K562 (cell line): Measurements from ENCODE around the gene MED13L. TPM values are rescaled to one million over a fixed set of nuclear protein-coding genes. Genes with fewer than 3 reads are reported as not detected.

Experiments
- RBBP5 ChIP-seq: fragments of 200-600 bp; sonication (generic); IDR thresholded peaks from 2 replicates; pipeline ENCODE4 v1.6.1; 2012; ENCODE audit warnings: borderline replicate concordance, mild to moderate bottlenecking, low read length, control low read depth, inconsistent platforms; ENCODE audit not compliant: insufficient read depth, poor library complexity, severe bottlenecking
- WHSC1 ChIP-seq: IDR thresholded peaks from one replicate; pipeline ENCODE4 v1.6.1; 2012; ENCODE audit warnings: low read length, control low read depth, inconsistent platforms
- ZNF431 ChIP-seq: sonication (generic); formaldehyde crosslinking; IDR thresholded peaks from 2 replicates; pipeline ENCODE4 v1.8.0; 2022; ENCODE audit warnings: mild to moderate bottlenecking, missing genetic modification reagents
- polyA plus RNA-seq, 8 experiments: library from polyadenylated mRNA; depleted of rRNA in 4 of 8; stranded (reverse) in 5 of 8; unstranded in 3 of 8; fragments of >200 nt; fragmentation: Nextera tagmentation in 2 of 8; fragmentation: Illumina TruSeq in 1 of 8; extraction: Ambion mirVana in 2 of 8; extraction: Trizol in 1 of 8; gene quantifications; 2 replicates each; pipeline versions ENCODE4 v1.2.1 to v1.2.3, GENCODE V29; 2011 to 2014; ENCODE audit warnings: inconsistent platforms in 1 of 8, missing spikeins in 1 of 8
- total RNA-seq, 7 experiments: library from RNA; depleted of rRNA in 6 of 7; stranded (reverse); fragments of >200 nt in 6 of 7; fragmentation: Illumina TruSeq in 2 of 7; extraction: Trizol in 2 of 7; gene quantifications; 2 replicates each; pipeline versions ENCODE4 v1.2.1 to v1.2.3, GENCODE V29; 2011 to 2021; ENCODE audit warnings: low replicate concordance in 1 of 7
- TF ChIP-seq, protein P1 (sequence below): sonication (generic); formaldehyde crosslinking; IDR thresholded peaks from 2 replicates; pipeline ENCODE4 v1.8.0; 2022; ENCODE audit warnings: mild to moderate bottlenecking, missing genetic modification reagents
- TF ChIP-seq, protein P2 (sequence below): fragments of 250-450 bp; sonication (Bioruptor Pico); IDR thresholded peaks from 2 replicates; pipeline ENCODE4 v1.4.0; 2020; ENCODE audit warnings: mild to moderate bottlenecking, moderate library complexity, borderline replicate concordance
- TF ChIP-seq, protein P3 (sequence below): fragments of 450-650 bp; IDR thresholded peaks from 2 replicates; pipeline ENCODE4 v1.6.1; 2017; ENCODE audit warnings: mild to moderate bottlenecking, moderate library complexity
- TF ChIP-seq, protein P4 (sequence below): fragments of 450-650 bp; IDR thresholded peaks from 2 replicates; pipeline ENCODE4 v1.6.1; 2016; ENCODE audit warnings: low read depth

Gene MED13L
- total and polyA plus RNA-seq, 9 of the 15 experiments (the other 6 are each of a cell fraction or from before 2014, with no cell fraction given), result 13.4 to 90.3 (median 36.9) TPM

DNA sequence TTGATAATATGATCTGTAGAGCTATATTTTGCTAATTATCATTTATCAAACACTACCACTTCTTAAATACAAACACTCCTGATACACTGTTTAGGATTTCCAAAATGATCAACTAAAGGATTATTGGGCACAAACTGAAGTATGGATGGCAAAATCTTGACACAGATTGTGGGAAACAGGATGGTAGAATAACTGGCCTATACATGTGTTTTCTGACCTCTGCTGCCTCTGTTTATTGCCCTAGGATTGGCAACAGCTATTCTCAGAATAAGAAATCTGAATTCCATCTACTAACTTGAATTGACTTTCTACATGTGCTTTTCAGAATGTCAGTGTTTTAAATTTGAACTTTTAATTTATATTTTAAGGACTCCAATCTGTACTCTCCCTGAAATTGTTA, 209.1 kb downstream of the MED13L start (continued):
- TF ChIP-seq, protein P1, sequence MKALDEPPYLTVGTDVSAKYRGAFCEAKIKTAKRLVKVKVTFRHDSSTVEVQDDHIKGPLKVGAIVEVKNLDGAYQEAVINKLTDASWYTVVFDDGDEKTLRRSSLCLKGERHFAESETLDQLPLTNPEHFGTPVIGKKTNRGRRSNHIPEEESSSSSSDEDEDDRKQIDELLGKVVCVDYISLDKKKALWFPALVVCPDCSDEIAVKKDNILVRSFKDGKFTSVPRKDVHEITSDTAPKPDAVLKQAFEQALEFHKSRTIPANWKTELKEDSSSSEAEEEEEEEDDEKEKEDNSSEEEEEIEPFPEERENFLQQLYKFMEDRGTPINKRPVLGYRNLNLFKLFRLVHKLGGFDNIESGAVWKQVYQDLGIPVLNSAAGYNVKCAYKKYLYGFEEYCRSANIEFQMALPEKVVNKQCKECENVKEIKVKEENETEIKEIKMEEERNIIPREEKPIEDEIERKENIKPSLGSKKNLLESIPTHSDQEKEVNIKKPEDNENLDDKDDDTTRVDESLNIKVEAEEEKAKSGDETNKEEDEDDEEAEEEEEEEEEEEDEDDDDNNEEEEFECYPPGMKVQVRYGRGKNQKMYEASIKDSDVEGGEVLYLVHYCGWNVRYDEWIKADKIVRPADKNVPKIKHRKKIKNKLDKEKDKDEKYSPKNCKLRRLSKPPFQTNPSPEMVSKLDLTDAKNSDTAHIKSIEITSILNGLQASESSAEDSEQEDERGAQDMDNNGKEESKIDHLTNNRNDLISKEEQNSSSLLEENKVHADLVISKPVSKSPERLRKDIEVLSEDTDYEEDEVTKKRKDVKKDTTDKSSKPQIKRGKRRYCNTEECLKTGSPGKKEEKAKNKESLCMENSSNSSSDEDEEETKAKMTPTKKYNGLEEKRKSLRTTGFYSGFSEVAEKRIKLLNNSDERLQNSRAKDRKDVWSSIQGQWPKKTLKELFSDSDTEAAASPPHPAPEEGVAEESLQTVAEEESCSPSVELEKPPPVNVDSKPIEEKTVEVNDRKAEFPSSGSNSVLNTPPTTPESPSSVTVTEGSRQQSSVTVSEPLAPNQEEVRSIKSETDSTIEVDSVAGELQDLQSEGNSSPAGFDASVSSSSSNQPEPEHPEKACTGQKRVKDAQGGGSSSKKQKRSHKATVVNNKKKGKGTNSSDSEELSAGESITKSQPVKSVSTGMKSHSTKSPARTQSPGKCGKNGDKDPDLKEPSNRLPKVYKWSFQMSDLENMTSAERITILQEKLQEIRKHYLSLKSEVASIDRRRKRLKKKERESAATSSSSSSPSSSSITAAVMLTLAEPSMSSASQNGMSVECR (CRISPR knock-in tag), result no peak
- TF ChIP-seq RBBP5 (no peak), ZNF431 (CRISPR knock-in tag) (no peak), WHSC1 (no peak)
- TF ChIP-seq, protein P2, sequence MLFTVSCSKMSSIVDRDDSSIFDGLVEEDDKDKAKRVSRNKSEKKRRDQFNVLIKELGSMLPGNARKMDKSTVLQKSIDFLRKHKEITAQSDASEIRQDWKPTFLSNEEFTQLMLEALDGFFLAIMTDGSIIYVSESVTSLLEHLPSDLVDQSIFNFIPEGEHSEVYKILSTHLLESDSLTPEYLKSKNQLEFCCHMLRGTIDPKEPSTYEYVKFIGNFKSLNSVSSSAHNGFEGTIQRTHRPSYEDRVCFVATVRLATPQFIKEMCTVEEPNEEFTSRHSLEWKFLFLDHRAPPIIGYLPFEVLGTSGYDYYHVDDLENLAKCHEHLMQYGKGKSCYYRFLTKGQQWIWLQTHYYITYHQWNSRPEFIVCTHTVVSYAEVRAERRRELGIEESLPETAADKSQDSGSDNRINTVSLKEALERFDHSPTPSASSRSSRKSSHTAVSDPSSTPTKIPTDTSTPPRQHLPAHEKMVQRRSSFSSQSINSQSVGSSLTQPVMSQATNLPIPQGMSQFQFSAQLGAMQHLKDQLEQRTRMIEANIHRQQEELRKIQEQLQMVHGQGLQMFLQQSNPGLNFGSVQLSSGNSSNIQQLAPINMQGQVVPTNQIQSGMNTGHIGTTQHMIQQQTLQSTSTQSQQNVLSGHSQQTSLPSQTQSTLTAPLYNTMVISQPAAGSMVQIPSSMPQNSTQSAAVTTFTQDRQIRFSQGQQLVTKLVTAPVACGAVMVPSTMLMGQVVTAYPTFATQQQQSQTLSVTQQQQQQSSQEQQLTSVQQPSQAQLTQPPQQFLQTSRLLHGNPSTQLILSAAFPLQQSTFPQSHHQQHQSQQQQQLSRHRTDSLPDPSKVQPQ, result no peak
- TF ChIP-seq, protein P3, sequence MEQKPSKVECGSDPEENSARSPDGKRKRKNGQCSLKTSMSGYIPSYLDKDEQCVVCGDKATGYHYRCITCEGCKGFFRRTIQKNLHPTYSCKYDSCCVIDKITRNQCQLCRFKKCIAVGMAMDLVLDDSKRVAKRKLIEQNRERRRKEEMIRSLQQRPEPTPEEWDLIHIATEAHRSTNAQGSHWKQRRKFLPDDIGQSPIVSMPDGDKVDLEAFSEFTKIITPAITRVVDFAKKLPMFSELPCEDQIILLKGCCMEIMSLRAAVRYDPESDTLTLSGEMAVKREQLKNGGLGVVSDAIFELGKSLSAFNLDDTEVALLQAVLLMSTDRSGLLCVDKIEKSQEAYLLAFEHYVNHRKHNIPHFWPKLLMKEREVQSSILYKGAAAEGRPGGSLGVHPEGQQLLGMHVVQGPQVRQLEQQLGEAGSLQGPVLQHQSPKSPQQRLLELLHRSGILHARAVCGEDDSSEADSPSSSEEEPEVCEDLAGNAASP, result no peak
- TF ChIP-seq, protein P4, sequence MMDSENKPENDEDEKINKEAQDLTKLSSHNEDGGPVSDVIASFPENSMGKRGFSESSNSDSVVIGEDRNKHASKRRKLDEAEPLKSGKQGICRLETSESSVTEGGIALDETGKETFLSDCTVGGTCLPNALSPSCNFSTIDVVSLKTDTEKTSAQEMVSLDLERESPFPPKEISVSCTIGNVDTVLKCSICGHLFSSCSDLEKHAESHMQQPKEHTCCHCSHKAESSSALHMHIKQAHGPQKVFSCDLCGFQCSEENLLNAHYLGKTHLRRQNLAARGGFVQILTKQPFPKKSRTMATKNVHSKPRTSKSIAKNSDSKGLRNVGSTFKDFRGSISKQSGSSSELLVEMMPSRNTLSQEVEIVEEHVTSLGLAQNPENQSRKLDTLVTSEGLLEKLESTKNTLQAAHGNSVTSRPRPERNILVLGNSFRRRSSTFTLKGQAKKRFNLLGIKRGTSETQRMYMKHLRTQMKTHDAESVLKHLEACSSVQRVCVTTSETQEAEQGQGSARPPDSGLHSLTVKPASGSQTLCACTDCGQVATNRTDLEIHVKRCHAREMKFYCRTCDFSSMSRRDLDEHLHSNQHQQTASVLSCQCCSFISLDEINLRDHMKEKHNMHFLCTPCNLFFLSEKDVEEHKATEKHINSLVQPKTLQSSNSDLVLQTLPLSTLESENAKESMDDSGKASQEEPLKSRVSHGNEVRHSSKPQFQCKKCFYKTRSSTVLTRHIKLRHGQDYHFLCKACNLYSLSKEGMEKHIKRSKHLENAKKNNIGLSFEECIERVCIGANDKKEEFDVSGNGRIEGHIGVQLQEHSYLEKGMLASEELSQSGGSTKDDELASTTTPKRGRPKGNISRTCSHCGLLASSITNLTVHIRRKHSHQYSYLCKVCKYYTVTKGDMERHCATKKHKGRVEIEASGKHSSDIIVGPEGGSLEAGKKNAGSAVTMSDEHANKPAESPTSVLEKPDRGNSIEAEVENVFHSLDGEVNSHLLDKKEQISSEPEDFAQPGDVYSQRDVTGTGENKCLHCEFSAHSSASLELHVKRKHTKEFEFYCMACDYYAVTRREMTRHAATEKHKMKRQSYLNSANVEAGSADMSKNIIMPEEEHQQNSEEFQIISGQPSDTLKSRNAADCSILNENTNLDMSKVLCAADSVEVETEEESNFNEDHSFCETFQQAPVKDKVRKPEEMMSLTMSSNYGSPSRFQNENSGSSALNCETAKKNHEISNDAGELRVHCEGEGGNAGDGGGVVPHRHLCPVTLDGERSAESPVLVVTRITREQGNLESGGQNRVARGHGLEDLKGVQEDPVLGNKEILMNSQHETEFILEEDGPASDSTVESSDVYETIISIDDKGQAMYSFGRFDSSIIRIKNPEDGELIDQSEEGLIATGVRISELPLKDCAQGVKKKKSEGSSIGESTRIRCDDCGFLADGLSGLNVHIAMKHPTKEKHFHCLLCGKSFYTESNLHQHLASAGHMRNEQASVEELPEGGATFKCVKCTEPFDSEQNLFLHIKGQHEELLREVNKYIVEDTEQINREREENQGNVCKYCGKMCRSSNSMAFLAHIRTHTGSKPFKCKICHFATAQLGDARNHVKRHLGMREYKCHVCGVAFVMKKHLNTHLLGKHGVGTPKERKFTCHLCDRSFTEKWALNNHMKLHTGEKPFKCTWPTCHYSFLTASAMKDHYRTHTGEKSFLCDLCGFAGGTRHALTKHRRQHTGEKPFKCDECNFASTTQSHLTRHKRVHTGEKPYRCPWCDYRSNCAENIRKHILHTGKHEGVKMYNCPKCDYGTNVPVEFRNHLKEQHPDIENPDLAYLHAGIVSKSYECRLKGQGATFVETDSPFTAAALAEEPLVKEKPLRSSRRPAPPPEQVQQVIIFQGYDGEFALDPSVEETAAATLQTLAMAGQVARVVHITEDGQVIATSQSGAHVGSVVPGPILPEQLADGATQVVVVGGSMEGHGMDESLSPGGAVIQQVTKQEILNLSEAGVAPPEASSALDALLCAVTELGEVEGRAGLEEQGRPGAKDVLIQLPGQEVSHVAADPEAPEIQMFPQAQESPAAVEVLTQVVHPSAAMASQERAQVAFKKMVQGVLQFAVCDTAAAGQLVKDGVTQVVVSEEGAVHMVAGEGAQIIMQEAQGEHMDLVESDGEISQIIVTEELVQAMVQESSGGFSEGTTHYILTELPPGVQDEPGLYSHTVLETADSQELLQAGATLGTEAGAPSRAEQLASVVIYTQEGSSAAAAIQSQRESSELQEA, result no peak
